A549 (cell line): ENCODE measurements around the gene TCF25. TPM values are rescaled to one million over a fixed set of nuclear protein-coding genes. Genes with fewer than 3 reads are reported as not detected.
A peak's percentile ranks its signal among the peaks of the same experiment; 100 is the strongest.

Experiments used
- ATAC-seq, 2 experiments: fragments of 200-7000 bp in 1 of 2; fragments of >200 bp in 1 of 2; cut with Nextera tagmentation in 1 of 2; cut with Tn5 transposase in 1 of 2; 3 replicates each; pipeline versions ENCODE4 v1.8.0 to v1.9.1; 2018 to 2020; ENCODE audit warnings: mild to moderate bottlenecking in 1 of 2, moderate library complexity in 1 of 2
- CTCF ChIA-PET: fragments of 300-600 bp; sonication (Branson Sonifier 250); formaldehyde crosslinking; extraction: SDS; loops from one replicate; lab custom pipeline; 2021; ENCODE audit warnings: antibody characterized with exemption, inconsistent platforms; lab: Yijun Ruan, JAX
- POLR2A ChIA-PET: fragments of 350-600 bp; formaldehyde crosslinking; extraction: SDS; loops from one replicate; lab custom pipeline; 2021; ENCODE audit warnings: antibody characterized with exemption, inconsistent platforms; lab: Yijun Ruan, JAX
- DNase-seq, 2 experiments: peaks; one replicate each; pipeline versions ENCODE4 v3.0.0 to v3.0.0-alpha.2; 2011 to 2016; ENCODE audit warnings: low read depth in 1 of 2, low spot score in 1 of 2
- FAIRE-seq: peaks from 2 replicates; lab custom pipeline; 2011; peaks lifted over from hg19 to GRCh38; lab: Jason Lieb, UNC
- H3K27ac ChIP-seq, 2 experiments: fragments of >200 bp; sonication (Bioruptor Twin); formaldehyde crosslinking; 3 replicates each; pipeline ENCODE4 v1.5.1; 2016 to 2017
- H3K4me1 ChIP-seq: fragments of >200 bp; sonication (Bioruptor Twin); formaldehyde crosslinking; 3 replicates; pipeline ENCODE4 v1.6.1; 2016
- H3K4me2 ChIP-seq: fragments of >200 bp; sonication (Bioruptor Twin); formaldehyde crosslinking; 3 replicates; pipeline ENCODE4 v1.6.1; 2016
- H3K4me3 ChIP-seq: fragments of >200 bp; sonication (Bioruptor Twin); formaldehyde crosslinking; 3 replicates; pipeline ENCODE4 v1.5.1; 2016
- H3K9me3 ChIP-seq: fragments of >200 bp; sonication (Bioruptor Twin); formaldehyde crosslinking; 3 replicates; pipeline ENCODE4 v1.6.1; 2016
- BCL3 ChIP-seq: fragments of >200 bp; sonication (Bioruptor Twin); formaldehyde crosslinking; IDR thresholded peaks from 3 replicates; pipeline ENCODE4 v1.6.1; 2016
- BHLHE40 ChIP-seq: IDR thresholded peaks from 2 replicates; pipeline ENCODE4 v1.6.1; 2012; ENCODE audit warnings: low read depth, low read length, inconsistent platforms
- CEBPB ChIP-seq, 2 experiments: fragments of >200 bp in 1 of 2; sonication (Bioruptor Twin) in 1 of 2; formaldehyde crosslinking in 1 of 2; IDR thresholded peaks; 2 replicates each; pipeline ENCODE4 v1.6.1; 2012 to 2016
- EHF ChIP-seq: fragments of 250-450 bp; sonication (Bioruptor Pico); IDR thresholded peaks from 2 replicates; pipeline ENCODE4 v1.5.0; 2020; ENCODE audit warnings: mild to moderate bottlenecking
- ELK1 ChIP-seq: fragments of 150-350 bp; IDR thresholded peaks from 2 replicates; pipeline ENCODE4 v1.6.1; 2014; ENCODE audit warnings: low read depth, mild to moderate bottlenecking, low read length
- HEYL ChIP-seq: fragments of 250-450 bp; sonication (Bioruptor Pico); IDR thresholded peaks from 2 replicates; pipeline ENCODE4 v1.8.0; 2021; ENCODE audit warnings: mild to moderate bottlenecking, moderate library complexity
- JUN ChIP-seq, 2 experiments: fragments of >200 bp; sonication (Bioruptor Twin); formaldehyde crosslinking; IDR thresholded peaks; 2 replicates in 1 of 2; 3 replicates in 1 of 2; pipeline ENCODE4 v1.6.1; 2016 to 2017
- KDM1A ChIP-seq: fragments of 200-600 bp; sonication (generic); IDR thresholded peaks from 2 replicates; pipeline ENCODE4 v1.6.1; 2016; ENCODE audit warnings: low read depth, mild to moderate bottlenecking
- KDM5A ChIP-seq: fragments of 200-600 bp; sonication (generic); IDR thresholded peaks from 2 replicates; pipeline ENCODE4 v1.6.1; 2016; ENCODE audit warnings: antibody characterized with exemption, mild to moderate bottlenecking
- MAFK ChIP-seq: fragments of 450-650 bp; IDR thresholded peaks from 2 replicates; pipeline ENCODE4 v1.6.1; 2014; ENCODE audit not compliant: partially characterized antibody
- MAZ ChIP-seq: fragments of 150-350 bp; IDR thresholded peaks from 2 replicates; pipeline ENCODE4 v1.6.1; 2014; ENCODE audit warnings: antibody characterized with exemption, low read depth, low read length, borderline replicate concordance
- NPAS2 ChIP-seq: fragments of 250-450 bp; sonication (Bioruptor Pico); IDR thresholded peaks from 2 replicates; pipeline ENCODE4 v1.8.0; 2022; ENCODE audit warnings: mild to moderate bottlenecking, moderate library complexity, borderline replicate concordance
- POLR2AphosphoS2 ChIP-seq: conservative IDR thresholded peaks from 2 replicates; pipeline ENCODE4 v1.6.1; 2012; ENCODE audit warnings: low read length, improper control_type of control experiment, inconsistent platforms
- RFX5 ChIP-seq: fragments of 450-650 bp; IDR thresholded peaks from 2 replicates; pipeline ENCODE4 v1.7.1; 2014; ENCODE audit warnings: antibody characterized with exemption, mild to moderate bottlenecking, moderate library complexity
- TFCP2L1 ChIP-seq: fragments of 250-450 bp; sonication (Bioruptor Pico); IDR thresholded peaks from 2 replicates; pipeline ENCODE4 v1.5.0; 2021; ENCODE audit warnings: mild to moderate bottlenecking
- USF2 ChIP-seq: fragments of 450-650 bp; IDR thresholded peaks from 2 replicates; pipeline ENCODE4 v1.6.1; 2014; ENCODE audit warnings: antibody characterized with exemption
- ZSCAN20 ChIP-seq: fragments of 250-450 bp; sonication (Bioruptor Pico); IDR thresholded peaks from 2 replicates; pipeline ENCODE4 v1.8.0; 2022; ENCODE audit warnings: mild to moderate bottlenecking, moderate library complexity
- WGBS: methylation state at CpG from one replicate; pipeline ENCODE4 v1.1.6; 2017; ENCODE audit errors: missing lambda C conversion rate; 5-methylcytosine and 5-hydroxymethylcytosine counted together
- polyA plus RNA-seq, 4 experiments: library from polyadenylated mRNA; depleted of rRNA in 3 of 4; stranded (reverse); fragments of >200 nt; fragmentation: RNase III in 1 of 4; extraction: RNeasy Plus Mini Kit Qiagen cat#74134 plus additional on column Dnase treatment in 1 of 4; gene quantifications; 2 replicates in 3 of 4; 3 replicates in 1 of 4; pipeline ENCODE4 v1.2.3, GENCODE V29; 2011 to 2017

Gene TCF25
- polyA plus RNA-seq, 2 of the 4 experiments (the other 2 are of a cell fraction): 125 TPM

- H3K4me3 ChIP-seq: no peak overlapping the region
- H3K27ac ChIP-seq: no peak overlapping the region
- H3K9me3 ChIP-seq: no peaks in the 10 kb centered on the region
- DNase-seq (no peak), ATAC-seq (no peak), FAIRE-seq (no peak)
- POLR2A ChIA-PET: interaction anchor here (0.9 kb wide), 1 partner anchor 7 kb away, joined by 3 read pairs; the partner anchor contains the start of gene TCF25
- WGBS: 93% methylated on average over 18 of the region's 18 CpGs
- CTCF ChIA-PET: interaction anchor here (0.7 to 2.1 kb wide), 5 partner anchors 10 to 175 kb away, joined by 3 to 10 read pairs (median 5); partner anchors contain the start of gene MC1R
- H3K4me1 ChIP-seq: no peaks in the 10 kb centered on the region
- no peak overlapping the region for H3K4me2 ChIP-seq
- TF ChIP-seq MAFK (no peak), ZSCAN20 (CRISPR knock-in tag) (no peak), USF2 (no peak)
These were observed 7.3 kb downstream of the TCF25 start for GRCh38 chr16:89880477-89881367.

- ATAC-seq: peak; percentile 7 to 12; a peak in 1 of 6 replicates
- Histone ChIP-seq H3K4me1 (no peaks in the 10 kb centered on the region), H3K4me3 (no peak overlapping the region)
- TF ChIP-seq BHLHE40: no peak
- TF ChIP-seq MAFK: no peak
- TF ChIP-seq KDM1A: no peak
- no peak for TF ChIP-seq KDM5A
- no peak for TF ChIP-seq HEYL (CRISPR knock-in tag)
- no peak for TF ChIP-seq ELK1
- TF ChIP-seq NPAS2 (CRISPR knock-in tag): no peak
- TF ChIP-seq CEBPB (IDR thresholded peaks at IDR 0.05): no peak
- TF ChIP-seq RFX5: no peak
- no peak for TF ChIP-seq BCL3
- no peak for TF ChIP-seq TFCP2L1 (CRISPR knock-in tag)
- TF ChIP-seq, all 56 proteins: peak for 0
- FAIRE-seq (no peak), DNase-seq (no peak)
- no peaks in the 10 kb centered on the region for H3K9me3 ChIP-seq
- no peak overlapping the region for H3K27ac ChIP-seq
- ChIA-PET POLR2A (interaction anchor here (0.9 kb wide), 1 partner anchor 8 kb away, joined by 3 read pairs; the partner anchor contains the start of gene TCF25), CTCF (interaction anchor here (0.7 to 2.1 kb wide), 4 partner anchors 9 to 37 kb away, joined by 3 to 10 read pairs (median 5); partner anchors contain the start of gene MC1R)
- no peak overlapping the region for H3K4me2 ChIP-seq
- 92% methylated on average over 6 of the region's 6 CpGs for WGBS
These were observed 8.0 kb downstream of the TCF25 start for GRCh38 chr16:89881368-89881730.

GRCh38 chr16:89883346-89884040 is 10.1 kb downstream of the TCF25 start:
- Histone ChIP-seq H3K4me1 (no peaks in the 10 kb centered on the region), H3K9me3 (no peaks in the 10 kb centered on the region), H3K4me3 (no peak overlapping the region), H3K4me2 (no peak overlapping the region), H3K27ac (no peak overlapping the region)
- no peak for FAIRE-seq
- no peak for DNase-seq
- ATAC-seq: peak in 1 of 2 experiments; percentile 20; a peak in 2 of 6 replicates
- POLR2A ChIA-PET: no interaction called here
- TF ChIP-seq MAZ: no peak
- TF ChIP-seq ELK1: no peak
- TF ChIP-seq EHF (CRISPR knock-in tag): no peak
- TF ChIP-seq JUN (IDR thresholded peaks at IDR 0.05): no peak
- TF ChIP-seq POLR2AphosphoS2: no peak
- no peak for TF ChIP-seq CEBPB (IDR thresholded peaks at IDR 0.05)
- CTCF ChIA-PET: interaction anchor here (1.4 to 1.6 kb wide), 2 partner anchors 22 to 27 kb away, joined by 3 to 5 read pairs; no protein-coding TSS in a partner anchor
- WGBS: 95% methylated on average over 28 of the region's 28 CpGs
